NCI-H1417 (cell line): ENCODE measurements around the gene GLT1D1.
A peak's percentile ranks its signal among the peaks of the same experiment; 100 is the strongest.

Experiments used
- DNase-seq, 3 experiments: peaks; one replicate each; lab custom pipeline; 2025; lab: John Stamatoyannopoulos, UW

Gene GLT1D1

DNA sequence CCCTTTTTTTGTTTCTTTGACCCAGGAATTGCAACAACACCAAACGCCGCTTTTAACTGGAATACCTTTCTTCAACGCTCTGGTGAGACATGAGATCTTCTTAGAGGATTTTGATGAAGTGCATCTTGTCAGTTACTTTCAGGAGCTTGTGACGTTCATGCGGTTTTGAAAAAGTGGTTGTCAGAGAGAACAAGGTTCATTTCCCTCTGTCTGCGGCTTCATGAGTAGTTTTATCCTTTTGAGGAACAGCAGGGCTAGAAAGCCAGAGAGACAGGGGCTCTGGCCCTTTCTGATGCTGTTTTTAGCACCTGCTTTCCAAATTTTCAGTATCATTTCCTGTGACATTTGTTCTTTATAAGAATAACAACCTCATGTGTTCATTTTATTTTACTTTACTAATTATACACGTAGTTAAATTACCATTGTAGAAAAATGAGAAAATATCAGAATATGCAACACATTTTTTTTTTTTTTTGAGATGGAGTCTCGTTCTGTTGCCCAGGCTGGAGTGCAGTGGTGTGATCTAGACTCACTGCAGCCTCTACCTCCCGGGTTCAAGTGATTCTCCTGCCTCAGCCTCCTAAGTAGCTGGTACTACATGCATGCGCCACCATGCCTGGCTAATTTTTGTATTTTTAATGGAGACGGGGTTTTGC, 61.8 kb downstream of the GLT1D1 start:
- no peak for DNase-seq

DNA sequence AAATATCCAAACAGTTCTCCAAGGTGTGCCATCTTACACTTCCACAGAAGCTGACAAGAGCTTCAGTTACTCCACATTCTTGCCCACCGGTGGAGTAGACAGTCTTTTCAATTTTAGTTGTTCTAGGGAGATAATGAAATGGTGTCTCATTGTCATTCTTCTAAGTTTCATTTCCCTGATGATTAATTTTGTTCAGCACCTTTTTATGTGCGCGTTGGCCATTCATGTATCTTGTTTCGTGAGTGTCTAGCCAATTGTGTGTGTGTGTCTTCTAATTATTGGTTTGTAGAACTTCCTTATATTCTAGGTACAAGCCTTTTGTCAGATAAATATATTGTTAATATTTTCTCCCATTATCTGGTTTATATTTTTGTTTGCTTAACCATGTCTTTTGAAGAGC, 63.1 kb downstream of the GLT1D1 start:
- DNase-seq = no peak

DNA sequence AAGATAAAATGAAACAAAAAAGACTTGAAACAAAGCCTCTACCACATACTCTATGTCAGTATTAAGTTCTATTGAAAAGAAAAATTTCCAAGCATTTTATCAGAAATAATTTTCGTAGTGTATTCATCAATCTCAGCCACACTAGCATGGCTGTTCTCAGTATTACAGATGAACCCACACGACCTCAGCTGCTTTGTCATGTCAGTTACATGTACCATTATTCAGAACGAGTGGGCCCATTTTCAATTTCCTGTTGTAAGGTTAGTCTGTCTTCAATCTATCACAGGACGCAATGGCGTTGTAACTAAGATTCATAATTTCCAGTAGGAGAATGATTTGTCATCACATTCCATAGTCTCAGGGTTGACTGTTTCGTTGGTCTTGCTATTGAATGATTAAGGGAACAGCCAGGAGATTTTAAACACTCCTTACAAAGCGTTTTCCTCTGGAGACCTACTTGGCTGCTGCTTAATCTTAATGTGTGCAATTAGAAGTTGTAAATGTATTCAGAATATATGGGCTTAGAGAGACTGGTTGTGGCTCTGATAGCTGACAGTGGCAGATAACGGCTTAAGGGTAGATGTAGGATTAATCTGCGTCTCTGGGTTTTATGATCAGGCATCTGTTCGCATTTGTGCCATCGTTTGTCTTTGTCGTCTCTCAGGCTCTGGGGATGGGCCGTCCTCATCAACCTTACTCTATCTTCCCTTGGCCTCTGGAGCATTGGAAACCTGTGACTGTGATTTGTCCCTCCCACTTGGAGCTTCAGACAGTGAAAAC, 65.4 kb downstream of the GLT1D1 start:
- no peak for DNase-seq

DNA sequence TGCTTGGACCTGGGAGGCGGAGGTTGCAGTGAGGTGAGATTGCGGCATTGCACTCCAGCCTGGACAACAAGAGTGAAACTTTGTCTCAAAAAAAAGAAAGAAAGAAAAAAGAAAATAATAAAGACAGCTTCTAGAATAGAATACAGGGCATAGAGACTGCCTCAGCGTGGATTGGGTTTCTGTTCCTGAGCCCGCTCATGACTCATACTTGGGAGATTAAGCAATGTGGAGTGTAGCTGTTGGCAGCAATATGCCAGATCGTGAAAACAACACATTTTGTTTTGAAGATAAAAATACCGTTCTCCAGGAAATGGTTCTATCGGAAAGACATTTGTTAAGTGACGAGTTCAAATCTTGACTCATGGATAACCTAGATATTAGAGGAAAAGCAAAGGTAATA, 67.2 kb downstream of the GLT1D1 start:
- DNase-seq = no peak

DNA sequence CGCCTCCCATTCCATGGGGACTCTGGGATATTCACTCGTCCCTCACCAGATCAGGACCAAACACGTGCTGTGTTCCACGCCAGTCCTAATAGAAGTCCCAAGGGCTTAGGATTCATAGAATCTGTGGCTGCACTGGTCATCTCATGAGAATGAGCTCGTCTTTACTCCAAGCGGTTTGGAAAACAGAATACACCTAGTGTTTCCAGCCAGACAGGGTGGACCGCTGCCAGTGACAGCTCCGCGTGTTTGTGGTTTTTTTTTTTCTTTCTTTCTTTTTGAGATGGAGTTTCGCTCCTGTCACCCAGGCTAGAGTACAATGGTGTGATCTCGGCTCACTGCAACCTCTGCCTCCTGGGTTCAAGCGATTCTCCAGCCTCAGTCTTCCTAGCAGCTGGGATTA, 75.1 kb downstream of the GLT1D1 start:
- no peak for DNase-seq

DNA sequence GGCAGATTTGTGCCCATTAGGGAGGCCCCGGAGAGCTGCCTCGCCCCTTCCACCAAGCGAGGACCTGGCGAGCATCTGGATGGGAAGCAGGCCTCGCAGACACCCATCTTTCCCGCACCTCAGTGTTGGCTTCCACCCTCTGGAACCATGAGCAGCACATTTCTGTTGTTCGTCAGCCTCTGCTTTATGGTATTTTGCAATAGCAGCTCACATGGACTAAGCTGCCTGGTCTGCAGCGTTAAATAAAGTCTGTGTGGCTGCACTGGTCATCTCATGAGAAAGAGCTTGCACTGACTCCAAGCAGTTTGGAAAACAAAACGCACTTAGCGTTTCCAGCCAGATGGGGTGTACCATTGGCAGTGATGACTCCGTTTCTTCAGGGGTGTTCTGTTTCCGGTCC, 75.8 kb downstream of the GLT1D1 start:
- DNase-seq = no peak

DNA sequence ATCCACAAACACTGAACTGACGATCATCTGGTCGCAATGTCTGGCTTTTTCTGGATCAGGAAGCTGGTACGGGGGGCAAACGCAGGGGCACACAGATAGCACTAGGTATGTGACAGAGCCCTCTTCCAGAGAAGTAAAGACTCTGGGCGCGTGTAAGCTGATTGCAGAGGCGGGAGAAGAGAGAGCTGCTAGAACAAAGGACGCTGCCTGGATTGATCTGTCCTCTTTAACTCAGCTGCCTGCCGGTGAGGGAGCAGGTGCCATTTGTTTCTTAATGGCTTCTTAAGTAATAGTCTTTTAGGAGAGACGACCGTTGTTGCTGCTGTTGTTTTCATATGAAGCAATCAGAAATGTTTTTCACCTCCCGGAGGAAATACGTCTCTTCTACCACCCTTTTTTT, 77.3 kb downstream of the GLT1D1 start:
- DNase-seq = peak; percentile 67 to 91 (median 71)

DNA sequence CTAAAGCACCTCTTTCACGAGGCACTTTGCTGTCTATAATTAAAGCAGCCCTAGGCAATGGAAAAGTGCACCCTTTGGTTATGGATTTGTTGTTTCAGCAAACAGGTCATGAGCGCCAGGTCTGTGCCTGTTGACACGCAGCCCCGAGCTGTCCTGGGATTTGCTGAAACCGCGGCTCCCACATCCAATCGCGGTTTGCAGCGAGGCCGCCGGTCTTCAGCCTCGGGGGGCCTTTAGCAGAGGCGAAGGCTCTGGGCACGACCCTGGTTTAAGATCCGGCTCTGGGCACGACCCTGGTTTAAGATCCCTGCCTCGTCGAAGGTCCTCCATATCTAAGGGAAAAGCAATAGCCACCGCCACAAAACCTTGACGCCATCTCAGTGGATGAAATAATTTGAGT, 79.2 kb downstream of the GLT1D1 start:
- DNase-seq = peak in 2 of 3 experiments; percentile 92 to 95

DNA sequence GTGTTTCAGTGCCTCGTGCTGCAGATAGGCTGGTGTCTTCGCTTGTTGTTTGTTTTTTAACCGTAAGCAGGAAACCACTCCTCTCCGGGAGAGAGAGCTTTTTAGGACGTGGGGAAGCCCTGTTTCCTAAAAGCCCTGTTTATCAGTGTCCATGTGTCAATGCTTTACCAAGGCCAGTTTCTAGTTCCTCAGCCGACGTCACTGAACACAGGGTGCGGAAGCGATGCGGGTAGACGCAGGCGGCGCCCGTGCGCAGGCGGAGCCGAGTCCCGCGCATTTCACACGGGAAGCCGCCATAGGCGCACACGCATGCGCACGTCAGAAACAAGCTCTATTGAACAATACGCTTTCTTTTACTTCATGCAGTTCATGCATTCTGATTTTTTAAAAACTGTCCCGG, 79.8 kb downstream of the GLT1D1 start:
- peak in 2 of 3 experiments; percentile 89 to 95 for DNase-seq

DNA sequence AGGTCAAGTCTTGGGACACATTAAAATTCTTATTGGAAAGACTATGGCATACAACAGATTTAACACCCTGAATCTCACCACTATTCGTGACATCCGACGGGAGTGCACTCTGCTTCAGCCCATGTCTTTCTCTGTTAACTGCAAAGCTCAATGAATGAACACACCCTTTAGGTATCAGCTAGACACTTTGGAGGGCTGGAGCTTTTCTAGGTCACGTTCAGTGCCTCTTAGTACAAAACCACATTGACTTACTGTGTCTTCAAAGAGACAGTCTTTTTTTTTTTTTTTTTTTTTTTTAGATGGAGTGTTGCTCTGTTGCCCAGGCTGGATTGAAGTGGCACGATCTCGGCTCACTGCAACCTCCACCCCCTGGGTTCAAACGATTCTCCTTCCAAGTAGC, 80.6 kb downstream of the GLT1D1 start:
- DNase-seq = peak in 1 of 3 experiments; percentile 20

DNA sequence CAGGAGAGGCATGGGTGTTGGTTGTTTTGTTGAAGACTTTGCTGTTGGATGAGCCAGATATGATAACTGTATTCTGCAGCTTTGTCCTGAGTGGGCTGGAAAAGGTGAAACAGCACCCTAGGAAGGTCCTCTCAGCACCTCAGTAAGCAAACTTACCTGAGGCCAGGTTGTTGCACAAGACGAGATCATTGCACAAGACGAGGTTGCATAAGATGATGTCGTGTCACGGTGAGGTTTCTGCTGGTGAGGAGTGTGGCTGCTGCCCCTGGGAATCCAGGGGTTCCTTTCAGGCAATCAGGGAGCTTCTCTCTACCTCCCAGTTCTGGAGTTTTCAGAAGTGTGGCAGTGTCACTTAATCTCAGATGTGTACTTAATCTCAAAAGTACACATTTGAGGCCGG, 85.6 kb downstream of the GLT1D1 start:
- no peak for DNase-seq

DNA sequence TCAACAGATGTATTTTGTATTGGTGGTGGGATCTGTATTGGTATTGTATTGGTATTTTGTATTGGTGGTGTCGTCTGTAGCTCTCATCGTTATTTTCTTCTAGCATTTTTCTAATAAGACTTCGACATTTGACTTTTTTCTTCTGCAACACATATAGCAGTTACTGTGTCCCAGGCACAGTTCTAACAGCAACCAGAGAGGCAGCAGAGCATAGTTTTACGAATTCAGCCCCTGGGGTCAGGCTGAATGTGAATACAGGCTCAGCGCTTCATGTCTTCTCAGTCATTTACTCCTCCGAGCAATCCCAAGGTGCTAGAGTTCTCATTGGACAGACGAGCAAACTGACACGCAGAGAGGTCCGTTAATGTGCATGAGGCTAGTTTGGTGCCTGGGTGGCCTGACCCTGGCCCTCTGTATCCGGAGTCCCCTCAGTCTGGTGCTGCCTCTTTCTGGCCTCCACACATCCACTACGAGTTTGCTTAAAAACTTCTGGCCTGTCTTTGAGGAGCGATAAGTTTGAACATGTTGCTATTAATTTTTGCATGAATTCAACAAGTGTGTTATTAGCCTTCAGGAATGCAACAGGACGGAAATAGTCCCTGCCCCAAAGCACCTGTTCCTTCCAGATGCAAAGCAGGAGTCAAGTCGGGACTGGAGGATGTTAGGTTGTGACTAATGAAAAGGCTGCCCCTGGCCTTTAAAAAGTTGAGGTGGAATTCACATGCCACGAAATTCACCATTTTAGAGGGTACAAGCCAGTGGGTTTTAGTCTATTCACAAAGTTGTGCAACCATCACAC, 87.0 kb downstream of the GLT1D1 start:
- DNase-seq = no peak

DNA sequence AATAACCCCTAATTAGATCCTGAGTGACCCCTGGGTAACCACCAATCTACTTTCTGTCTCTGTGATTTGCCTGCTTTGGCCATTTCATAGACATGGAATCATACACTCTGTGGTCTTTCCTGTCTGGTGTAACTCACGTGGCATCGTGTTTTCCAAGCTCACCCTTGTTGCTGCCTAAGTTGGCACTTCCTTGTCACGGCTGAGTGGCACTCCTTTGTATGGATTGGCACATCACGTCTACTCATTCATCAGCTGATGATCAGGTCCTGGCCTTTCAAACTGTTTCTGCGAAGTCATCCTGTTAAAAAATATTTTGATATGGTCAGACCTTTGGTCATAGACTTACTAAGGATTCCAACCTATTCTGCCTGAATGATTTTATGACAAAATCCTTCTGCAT, 87.7 kb downstream of the GLT1D1 start:
- no peak for DNase-seq

DNA sequence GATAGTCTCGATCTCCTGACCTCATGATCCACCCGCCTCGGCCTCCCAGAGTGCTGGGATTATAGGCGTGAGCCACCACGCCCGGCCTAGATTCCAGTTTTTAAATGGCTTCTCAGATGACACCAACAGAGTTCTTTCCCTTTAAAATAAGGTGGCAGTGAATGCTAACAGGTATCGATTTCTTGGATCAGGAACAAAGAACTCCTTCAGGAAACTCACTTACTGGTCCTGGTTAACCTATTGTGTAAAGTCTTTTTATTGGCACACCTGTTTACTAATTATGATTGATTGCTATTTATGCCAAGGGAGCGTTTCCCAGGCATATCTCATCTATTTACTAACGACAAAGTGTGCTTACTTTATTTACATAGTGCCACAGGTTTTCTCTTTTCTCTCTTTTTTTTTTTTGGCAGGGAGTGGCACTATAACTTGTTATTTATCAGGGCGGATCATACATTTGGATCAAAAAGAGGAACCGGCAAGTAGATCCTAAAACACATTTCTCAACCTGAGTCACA, 89.7 kb downstream of the GLT1D1 start:
- DNase-seq = peak; percentile 61 to 94 (median 83)

DNA sequence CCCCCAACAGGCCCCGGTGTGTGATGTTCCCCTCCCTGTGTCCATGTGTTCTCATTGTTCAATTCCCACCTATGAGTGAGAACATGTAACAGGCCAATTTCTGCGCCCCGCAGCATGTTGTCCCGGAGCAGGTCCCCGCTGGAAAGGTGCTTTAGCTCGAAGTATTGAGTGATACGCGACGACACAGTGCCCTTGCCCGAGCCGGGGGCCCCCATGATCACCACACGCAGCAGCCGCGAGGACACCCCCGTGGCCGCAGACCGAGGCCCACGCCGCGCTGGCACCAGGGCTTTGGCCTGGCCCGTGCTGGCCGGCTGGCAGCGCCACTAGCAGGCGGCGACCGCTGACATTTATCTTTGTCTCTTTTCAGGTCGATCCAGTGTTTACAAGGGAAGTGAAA, 91.7 kb downstream of the GLT1D1 start:
- DNase-seq = no peak

DNA sequence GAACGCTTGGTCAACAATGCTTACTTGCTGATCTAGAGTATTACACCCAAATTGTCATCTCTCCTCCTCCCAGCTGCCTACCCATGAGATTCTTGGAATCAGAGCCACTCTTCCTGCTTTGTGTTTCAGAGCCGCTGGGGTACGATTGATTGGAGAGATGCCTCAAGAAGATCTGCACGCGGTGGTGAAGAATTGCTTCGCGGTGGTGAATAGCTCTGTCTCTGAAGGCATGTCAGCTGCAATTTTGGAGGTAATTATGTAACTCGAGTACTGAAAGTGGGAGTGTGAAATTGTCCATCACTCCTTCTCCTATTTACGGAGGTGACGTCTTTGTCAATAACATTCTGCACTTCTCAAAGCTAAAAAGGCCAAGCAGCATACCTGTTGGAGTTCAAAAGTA, 93.9 kb downstream of the GLT1D1 start:
- DNase-seq = peak in 2 of 3 experiments; percentile 24 to 26

DNA sequence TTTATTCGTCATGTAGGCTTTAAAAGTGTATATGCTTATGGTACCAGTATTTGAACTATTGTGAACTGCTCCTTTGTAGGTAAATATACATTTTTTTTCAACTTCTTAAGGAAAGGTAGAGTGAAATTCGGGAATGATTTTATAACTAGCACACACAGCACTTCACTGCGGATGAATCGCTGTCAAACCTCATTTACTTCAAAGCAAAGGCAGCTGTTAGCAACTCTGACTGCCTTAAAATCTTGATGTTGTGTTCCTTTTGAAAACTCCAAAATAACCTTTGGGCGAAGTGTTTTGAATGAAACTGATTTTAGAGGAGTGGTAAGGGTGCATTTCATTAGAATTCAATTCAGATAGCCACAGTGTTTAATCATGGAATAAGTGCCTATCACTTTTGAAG, 95.8 kb downstream of the GLT1D1 start:
- no peak for DNase-seq

DNA sequence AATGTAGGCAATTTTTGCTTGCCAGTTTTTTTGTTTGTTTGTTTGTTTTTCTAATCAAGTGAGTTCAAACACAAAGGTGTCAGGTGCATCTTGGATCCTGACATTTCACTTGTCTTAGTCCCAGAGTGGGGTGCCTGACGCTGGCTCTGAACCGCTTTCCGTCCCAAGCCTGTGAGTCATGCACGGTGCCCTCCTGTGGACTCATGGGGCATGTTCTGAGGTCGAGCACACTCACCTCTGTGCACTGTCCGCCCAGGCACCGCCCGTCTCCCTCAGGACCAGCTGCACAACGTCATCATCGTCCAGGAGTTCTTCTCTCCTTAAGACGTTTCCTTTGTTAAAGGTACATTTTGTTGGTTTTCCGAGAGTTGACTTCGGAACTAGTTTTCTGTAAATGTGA, 98.2 kb downstream of the GLT1D1 start:
- DNase-seq = no peak

DNA sequence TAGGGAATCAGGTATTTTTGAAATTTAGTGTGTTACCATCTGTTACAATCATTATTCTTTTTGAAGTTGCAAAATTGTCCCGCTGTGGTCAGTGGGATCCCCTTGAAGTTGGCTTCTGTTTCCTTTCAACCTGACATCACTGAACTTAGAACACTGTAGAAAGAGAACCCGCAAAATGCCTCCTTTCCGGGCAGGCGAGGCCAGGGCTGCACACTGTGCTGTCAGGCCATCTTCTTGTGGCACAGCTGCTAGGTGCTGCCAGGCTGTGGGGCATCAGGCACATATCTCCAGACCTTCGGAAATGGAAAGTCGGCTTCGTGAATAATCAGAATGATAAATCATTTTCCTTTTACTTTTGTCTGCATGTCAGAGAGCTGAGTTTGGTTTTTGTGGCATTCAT, 103.5 kb downstream of the GLT1D1 start:
- no peak for DNase-seq

DNA sequence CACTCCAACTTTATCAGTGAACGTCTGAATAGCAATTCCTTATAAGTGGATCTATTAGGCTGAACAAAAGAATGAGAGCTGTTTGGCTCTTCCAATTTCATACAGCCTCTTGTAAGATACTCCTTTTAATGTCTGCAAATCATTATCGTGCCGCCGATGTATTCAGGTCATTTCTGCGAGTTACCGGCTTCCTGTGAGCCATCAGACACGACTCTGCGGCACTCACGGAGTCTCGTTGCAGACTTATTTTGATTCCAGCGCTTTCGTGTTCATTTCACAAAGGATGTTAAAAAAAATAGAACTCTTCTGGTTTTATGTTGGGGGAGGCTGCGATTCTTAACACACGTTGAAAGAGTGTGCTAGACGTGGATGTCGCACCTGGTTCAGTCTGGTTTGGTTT, 106.6 kb downstream of the GLT1D1 start:
- DNase-seq = peak in 2 of 3 experiments; percentile 15 to 48

DNA sequence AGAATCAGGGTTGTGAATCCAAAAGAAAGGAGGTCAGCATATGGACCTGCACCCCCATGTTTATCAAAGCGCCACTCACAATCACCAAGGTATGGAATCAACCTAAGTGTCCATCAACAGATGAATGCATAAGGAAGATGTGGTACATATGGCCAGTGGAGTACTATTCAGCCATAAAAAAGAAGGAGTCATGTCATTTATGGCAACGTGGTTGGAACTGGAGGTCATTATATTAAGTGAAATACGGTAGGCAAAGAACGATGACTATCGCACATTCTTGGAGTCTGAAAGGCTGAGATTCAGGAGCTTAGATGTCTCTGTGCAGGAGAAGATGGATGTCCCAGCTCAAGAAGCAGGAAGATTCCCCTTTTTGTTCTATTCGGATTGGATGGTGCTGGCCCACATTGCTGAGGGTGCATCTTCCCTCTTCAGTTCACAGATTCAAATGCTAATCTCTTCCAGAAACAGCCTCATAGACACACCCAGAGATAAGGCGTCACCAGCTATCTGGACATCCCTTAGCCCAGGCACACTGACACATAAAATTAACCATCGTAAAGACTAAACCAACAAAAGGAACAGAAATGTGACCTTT, 108.1 kb downstream of the GLT1D1 start:
- no peak for DNase-seq

DNA sequence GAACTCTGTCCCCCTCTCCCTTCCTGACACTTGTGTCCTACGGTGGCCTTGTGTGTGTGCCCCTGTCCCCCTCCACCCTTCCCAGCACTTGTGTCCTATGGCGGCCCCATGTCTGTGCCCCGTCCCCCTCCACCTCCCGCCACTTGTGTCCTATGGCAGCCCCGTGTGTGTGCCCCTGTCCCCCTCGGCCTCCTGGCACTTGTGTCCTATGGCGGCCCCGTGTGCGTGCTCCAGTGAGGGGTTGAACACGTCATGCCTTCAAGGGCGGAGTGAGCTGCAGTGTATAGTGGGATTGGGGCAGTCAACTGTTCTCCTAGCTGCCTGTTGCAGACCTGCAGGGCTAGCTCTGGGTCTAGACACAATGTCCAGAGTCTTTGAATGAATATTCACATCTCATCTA, 108.7 kb downstream of the GLT1D1 start:
- no peak for DNase-seq
